Measurements from ENCODE around the gene EGFL7. TPM values are rescaled to one million over a fixed set of nuclear protein-coding genes. Genes with fewer than 3 reads are reported as not detected.

The EGFL7 gene
- total and polyA plus RNA-seq, 7 donors = 34.7 to 73.4 (median 48.6) TPM

- intact Hi-C loops (cut with DNase I) = no loop called here
- no peak overlapping the region for H3K27ac ChIP-seq
- no peaks in the 10 kb centered on the region for H3K36me3 ChIP-seq (ENCODE audit: insufficient read depth in 1 of 2, low read depth in 1 of 2)
- peaks cover 21% of the 10 kb centered on the region for H3K4me1 ChIP-seq
- peaks cover 0 to 2% (median 0%) of the 10 kb centered on the region in 3 donors for H3K27me3 ChIP-seq (ENCODE audit: insufficient read depth in 3 of 3, low read length in 2 of 3)
- WGBS, 3 donors = 88 to 92% (median 90%) methylated on average over 11 to 17 of the region's 17 CpGs
- ATAC-seq (no peak), DNase-seq (no peak)
- H3K4me3 ChIP-seq = no peak overlapping the region
- no peaks in the 10 kb centered on the region for H3K9me3 ChIP-seq
- no peak for TF ChIP-seq CTCF (IDR thresholded peaks at IDR 0.05)
Observed at GRCh38 chr9:136627703-136628102, 35.0 kb upstream of the EGFL7 start.

- intact Hi-C loops (cut with DNase I) = no loop called here
- H3K27me3 ChIP-seq (ENCODE audit: insufficient read depth in 3 of 3, low read length in 2 of 3) = peaks cover 0 to 2% (median 0%) of the 10 kb centered on the region in 3 donors
- no peak overlapping the region for H3K4me3 ChIP-seq
- no peaks in the 10 kb centered on the region for H3K9me3 ChIP-seq
- H3K4me1 ChIP-seq = peaks cover 21% of the 10 kb centered on the region
- H3K36me3 ChIP-seq (ENCODE audit: insufficient read depth in 1 of 2, low read depth in 1 of 2) = no peaks in the 10 kb centered on the region
- TF ChIP-seq CTCF (IDR thresholded peaks at IDR 0.05) = no peak
- WGBS, 3 donors = 48 to 68% (median 67%) methylated on average over 26 of the region's 26 CpGs
- no peak overlapping the region for H3K27ac ChIP-seq
- DNase-seq (no peak), ATAC-seq (no peak)
Observed at GRCh38 chr9:136628268-136628667, 34.4 kb upstream of the EGFL7 start.

GRCh38 chr9:136629001-136629878, 33.5 kb upstream of the EGFL7 start:
- peaks cover 20% of the 10 kb centered on the region for H3K4me1 ChIP-seq
- no peaks in the 10 kb centered on the region for H3K36me3 ChIP-seq (ENCODE audit: insufficient read depth in 1 of 2, low read depth in 1 of 2)
- no peak for TF ChIP-seq CTCF (IDR thresholded peaks at IDR 0.05)
- peaks cover 0 to 2% (median 0%) of the 10 kb centered on the region in 3 donors for H3K27me3 ChIP-seq (ENCODE audit: insufficient read depth in 3 of 3, low read length in 2 of 3)
- no peak overlapping the region for H3K4me3 ChIP-seq
- no peaks in the 10 kb centered on the region for H3K9me3 ChIP-seq
- ATAC-seq (no peak), DNase-seq (no peak)
- 76 to 83% (median 81%) methylated on average over 20 to 22 of the region's 22 CpGs for WGBS, 3 donors
- intact Hi-C loops (cut with DNase I) = no loop called here
- H3K27ac ChIP-seq = no peak overlapping the region

- Histone ChIP-seq H3K4me3 (no peak overlapping the region), H3K27me3 (ENCODE audit: insufficient read depth in 3 of 3, low read length in 2 of 3) (peaks cover 0 to 2% (median 0%) of the 10 kb centered on the region in 3 donors), H3K27ac (no peak overlapping the region), H3K4me1 (peaks cover 12% of the 10 kb centered on the region), H3K36me3 (ENCODE audit: insufficient read depth in 1 of 2, low read depth in 1 of 2) (no peaks in the 10 kb centered on the region), H3K9me3 (no peaks in the 10 kb centered on the region)
- DNase-seq (peak in 1 of 2 donors; percentile 68), ATAC-seq (peak; percentile 45 to 65 (median 60))
- TF ChIP-seq CTCF (IDR thresholded peaks at IDR 0.05) = peak; percentile 37
- 35 to 42% (median 38%) methylated on average over 17 to 19 of the region's 19 CpGs for WGBS, 3 donors
- intact Hi-C loops (cut with DNase I) = loop anchor here (2.0 to 10.0 kb wide), 3 partner anchors 62 to 295 kb away; no protein-coding TSS in a partner anchor
Observed at GRCh38 chr9:136629879-136630661, 32.6 kb upstream of the EGFL7 start.
